HepG2 (cell line): Measurements from ENCODE around the gene NAPB. TPM values are rescaled to one million over a fixed set of nuclear protein-coding genes. Genes with fewer than 3 reads are reported as not detected.

ENCODE experiments used
- ATAC-seq: fragments of 200-7000 bp; cut with Tn5 transposase; 3 replicates; pipeline ENCODE4 v1.9.1; 2020; ENCODE audit warnings: mild to moderate bottlenecking, moderate library complexity
- BruUV-seq: library from RNA; stranded (reverse); fragments of 400-500 nt; replicated peaks from 2 replicates; lab custom pipeline; 2021; lab: Mats Ljungman, UMichigan
- CTCF ChIA-PET: fragments of 300-600 bp; formaldehyde crosslinking; extraction: SDS; loops from one replicate; lab custom pipeline; 2021; ENCODE audit warnings: low total read pairs, inconsistent platforms, low intra/inter-chr PET ratio; lab: Yijun Ruan, JAX
- POLR2A ChIA-PET: fragments of 350-600 bp; sonication (Branson Sonifier 250); formaldehyde crosslinking; loops from one replicate; lab custom pipeline; 2020; ENCODE audit warnings: antibody characterized with exemption, inconsistent platforms; lab: Yijun Ruan, JAX
- DNase-seq: peaks from one replicate; pipeline ENCODE4 v3.0.0-alpha.2; 2015; ENCODE audit warnings: low spot score
- FAIRE-seq: peaks from 3 replicates; lab custom pipeline; 2011; peaks lifted over from hg19 to GRCh38; lab: Jason Lieb, UNC
- H2AFZ ChIP-seq: one replicate; pipeline ENCODE4 v1.6.1; 2011; ENCODE audit warnings: low read length, inconsistent platforms
- H3K27ac ChIP-seq: fragments of 300-600 bp; 3 replicates; pipeline ENCODE4 v1.8.0; 2011; ENCODE audit warnings: mixed run types, mild to moderate bottlenecking, mixed read lengths, low read length, inconsistent platforms; ENCODE audit not compliant: insufficient read depth; ENCODE audit errors: extremely low read length
- H3K27me3 ChIP-seq, 2 experiments: fragments of 200-600 bp in 1 of 2; 2 replicates in 1 of 2; 3 replicates in 1 of 2; pipeline versions ENCODE4 v1.6.0 to v1.8.0; 2011; ENCODE audit warnings: low read length in 2 of 2, mild to moderate bottlenecking in 2 of 2, moderate library complexity in 2 of 2, inconsistent platforms in 1 of 2; ENCODE audit not compliant: insufficient read depth in 2 of 2, control insufficient read depth in 1 of 2
- H3K36me3 ChIP-seq, 2 experiments: fragments of 200-600 bp in 1 of 2; replicated peaks in 1 of 2; 2 replicates in 1 of 2; 3 replicates in 1 of 2; pipeline versions ENCODE4 v1.5.1 to v1.8.0; 2011; ENCODE audit warnings: low read length in 2 of 2, inconsistent platforms in 1 of 2; ENCODE audit not compliant: insufficient read depth in 2 of 2, control insufficient read depth in 1 of 2
- H3K4me1 ChIP-seq: 2 replicates; pipeline ENCODE4 v1.5.1; 2012; ENCODE audit warnings: low read length, inconsistent platforms; ENCODE audit not compliant: insufficient read depth
- H3K4me2 ChIP-seq: 2 replicates; pipeline ENCODE4 v1.6.0; 2011; ENCODE audit warnings: low read depth, low read length, inconsistent platforms
- H3K4me3 ChIP-seq, 3 experiments: fragments of 200-600 bp in 1 of 3; sonication (generic), shearing (Covaris generic) in 1 of 3; replicated peaks in 1 of 3; 2 replicates each; pipeline ENCODE4 v1.5.1; 2011 to 2016; ENCODE audit warnings: low read length in 3 of 3, inconsistent platforms in 2 of 3, low read depth in 2 of 3, mild to moderate bottlenecking in 2 of 3, control low read depth in 1 of 3, mixed read lengths in 1 of 3; ENCODE audit not compliant: insufficient read depth in 1 of 3
- H3K79me2 ChIP-seq: one replicate; pipeline ENCODE4 v1.6.1; 2011; ENCODE audit warnings: low read length, inconsistent platforms; ENCODE audit not compliant: insufficient read depth
- H3K9ac ChIP-seq: 2 replicates; pipeline ENCODE4 v1.6.0; 2011; ENCODE audit warnings: mild to moderate bottlenecking, low read depth, low read length, inconsistent platforms; ENCODE audit not compliant: insufficient read depth
- H3K9me3 ChIP-seq: 2 replicates; pipeline ENCODE4 v1.5.1; 2012; ENCODE audit warnings: mild to moderate bottlenecking, low read length
- H4K20me1 ChIP-seq: 2 replicates; pipeline ENCODE4 v1.6.0; 2011; ENCODE audit warnings: inconsistent platforms, mild to moderate bottlenecking, low read length, moderate library complexity; ENCODE audit not compliant: insufficient read depth
- CCDC6 ChIP-seq: sonication (generic); formaldehyde crosslinking; IDR thresholded peaks from 2 replicates; pipeline ENCODE4 v1.8.1; 2022; ENCODE audit warnings: mild to moderate bottlenecking, missing genetic modification reagents, moderate library complexity
- CTCF ChIP-seq: sonication (generic); formaldehyde crosslinking; IDR thresholded peaks from 2 replicates; pipeline ENCODE4 v1.5.0; 2020; ENCODE audit warnings: mild to moderate bottlenecking, missing genetic modification reagents, moderate library complexity
- EEA1 ChIP-seq: sonication (generic); formaldehyde crosslinking; IDR thresholded peaks from 2 replicates; pipeline ENCODE4 v1.5.1; 2020; ENCODE audit warnings: mild to moderate bottlenecking, missing genetic modification reagents, borderline replicate concordance
- ERF ChIP-seq: IDR thresholded peaks from 2 replicates; pipeline ENCODE4 v1.6.1; 2018; ENCODE audit warnings: missing biosample characterization, missing genetic modification reagents
- FOXK1 ChIP-seq: sonication (generic); formaldehyde crosslinking; IDR thresholded peaks from 2 replicates; pipeline ENCODE4 v1.4.0; 2020; ENCODE audit warnings: low read depth, missing genetic modification reagents, borderline replicate concordance
- HES4 ChIP-seq: sonication (generic); formaldehyde crosslinking; IDR thresholded peaks from 2 replicates; pipeline ENCODE4 v1.9.0; 2021; ENCODE audit warnings: mild to moderate bottlenecking, missing genetic modification reagents, borderline replicate concordance
- MLLT10 ChIP-seq: sonication (generic); formaldehyde crosslinking; IDR thresholded peaks from 2 replicates; pipeline ENCODE4 v1.4.0; 2020; ENCODE audit warnings: missing genetic modification reagents
- SUZ12 ChIP-seq: fragments of 150-350 bp; IDR thresholded peaks from 2 replicates; pipeline ENCODE4 v1.6.1; 2014; ENCODE audit warnings: low read depth, low read length
- THAP8 ChIP-seq: sonication (generic); formaldehyde crosslinking; IDR thresholded peaks from 2 replicates; pipeline ENCODE4 v1.5.1; 2020; ENCODE audit warnings: missing genetic modification reagents, mild to moderate bottlenecking, borderline replicate concordance
- ZKSCAN5 ChIP-seq: sonication (generic); formaldehyde crosslinking; IDR thresholded peaks from 2 replicates; pipeline ENCODE4 v1.5.1; 2020; ENCODE audit warnings: mild to moderate bottlenecking, missing genetic modification reagents
- ZNF407 ChIP-seq: sonication (generic); formaldehyde crosslinking; IDR thresholded peaks from one replicate; pipeline ENCODE4 v1.5.1; 2020; ENCODE audit warnings: mild to moderate bottlenecking, missing genetic modification reagents; ENCODE audit errors: not compliant biosample characterization
- ZNF704 ChIP-seq: sonication (generic); formaldehyde crosslinking; IDR thresholded peaks from 2 replicates; pipeline ENCODE4 v1.8.1; 2023; ENCODE audit warnings: mild to moderate bottlenecking, inconsistent platforms, moderate library complexity, missing genetic modification reagents, borderline replicate concordance
- WGBS: methylation state at CpG from one replicate; pipeline ENCODE4 v1.1.6; 2017; ENCODE audit warnings: low lambda C conversion rate; 5-methylcytosine and 5-hydroxymethylcytosine counted together
- in situ Hi-C: cut with HindIII; loops from 2 replicates; pipeline ENCODE4 v1.10.0; 2017; ENCODE audit warnings: low pct_unique_long_range_greater_than_20kb; ENCODE audit not compliant: extremely low pct_ligation_motif_present
- intact Hi-C: fragments of 100-400 bp; cut with micrococcal nuclease; formaldehyde crosslinking; loops from one replicate; pipeline ENCODE4 v1.10.0; 2022; ENCODE audit not compliant: unreplicated experiment
- polyA plus RNA-seq, 8 experiments: library from polyadenylated mRNA; depleted of rRNA in 3 of 8; stranded (reverse) in 7 of 8; unstranded in 1 of 8; fragments of >200 nt; fragmentation: Illumina TruSeq in 4 of 8; extraction: Trizol in 4 of 8; gene quantifications; 2 replicates each; pipeline versions ENCODE4 v1.2.1 to v1.2.3, GENCODE V29; 2011 to 2016; ENCODE audit warnings: low read depth in 4 of 8, missing spikeins in 1 of 8, mixed read lengths in 1 of 8; ENCODE audit not compliant: insufficient read depth in 1 of 8
- total RNA-seq, 5 experiments: library from RNA; depleted of rRNA; stranded (reverse); fragments of >200 nt; fragmentation: Illumina TruSeq; extraction: Trizol; gene quantifications; 2 replicates each; pipeline ENCODE4 v1.2.3, GENCODE V29; 2016; ENCODE audit warnings: low read depth in 1 of 5

NAPB gene
- total and polyA plus RNA-seq, 2 of the 13 experiments (the other 11 are each of a cell fraction or from before 2014, with no cell fraction given) = 15.2 to 16.1 TPM

- H3K4me1 ChIP-seq = no peaks in the 10 kb centered on the region
- no peaks in the 10 kb centered on the region for H3K9me3 ChIP-seq
- H3K4me2 ChIP-seq = no peak overlapping the region
- no peak overlapping the region for H2AFZ ChIP-seq
- ATAC-seq (no peak), DNase-seq (no peak), FAIRE-seq (no peak)
- ChIA-PET POLR2A (interaction anchor here (0.9 kb wide), 1 partner anchor 39 kb away, joined by 3 read pairs; no protein-coding TSS in a partner anchor), CTCF (no interaction called here)
- H3K27ac ChIP-seq = no peak overlapping the region
- H3K4me3 ChIP-seq = no peak overlapping the region
- peaks cover 2% of the 10 kb centered on the region for H3K79me2 ChIP-seq
- in situ Hi-C loops = no loop called here
- H4K20me1 ChIP-seq = no peaks in the 10 kb centered on the region
- H3K9ac ChIP-seq = no peak overlapping the region
- H3K36me3 ChIP-seq = peaks cover 30 to 67% of the 10 kb centered on the region in 2 experiments
- BruUV-seq = no TSS peak
- no peaks in the 10 kb centered on the region for H3K27me3 ChIP-seq
- 90% methylated on average over 6 of the region's 6 CpGs for WGBS
- intact Hi-C loops = no loop called here
- TF ChIP-seq EEA1 (CRISPR knock-in tag) = no peak
- TF ChIP-seq HES4 (CRISPR knock-in tag) = no peak
- TF ChIP-seq ZKSCAN5 (CRISPR knock-in tag) = no peak
- TF ChIP-seq CCDC6 (CRISPR knock-in tag) = no peak
- no peak for TF ChIP-seq THAP8
- no peak for TF ChIP-seq CTCF (CRISPR knock-in tag)
- no peak for TF ChIP-seq FOXK1 (CRISPR knock-in tag)
- no peak for TF ChIP-seq SUZ12
- no peak for TF ChIP-seq ERF (CRISPR knock-in tag)
- TF ChIP-seq ZNF407 (CRISPR knock-in tag) = no peak
- TF ChIP-seq MLLT10 = no peak
- TF ChIP-seq ZNF704 = no peak
Measured at GRCh38 chr20:23396950-23397627, 24.2 kb downstream of the NAPB start.
